ENCODE measurements around the gene EPHA7.

Gene EPHA7

GRCh38 chr6:93325761-93326160 is 93.6 kb downstream of the EPHA7 start:
- DNase-seq (ENCODE audit: low read depth, low spot score), result no peak

DNA sequence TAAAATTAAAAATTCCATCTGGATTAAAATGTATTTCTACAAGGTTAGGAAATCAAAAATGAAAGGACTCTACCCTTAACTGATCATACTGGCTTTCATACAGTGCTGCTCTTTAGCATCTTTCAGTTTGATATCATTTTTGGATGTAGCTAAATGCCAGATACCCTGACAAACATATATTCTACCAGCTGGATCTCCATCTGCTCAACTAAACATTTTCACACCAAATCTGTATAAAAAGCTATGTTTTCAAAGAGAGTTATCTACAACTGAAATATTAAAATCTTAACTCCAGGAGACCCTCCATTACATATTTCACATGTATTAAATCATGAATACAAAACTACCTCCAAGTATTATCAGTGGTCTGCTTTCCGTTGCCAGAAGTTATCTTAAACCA is 95.7 kb downstream of the EPHA7 start:
- DNase-seq (ENCODE audit: low read depth, low spot score), result no peak

GRCh38 chr6:93322651-93323050 is 96.7 kb downstream of the EPHA7 start:
- no peak for DNase-seq (ENCODE audit: low read depth, low spot score)

DNA sequence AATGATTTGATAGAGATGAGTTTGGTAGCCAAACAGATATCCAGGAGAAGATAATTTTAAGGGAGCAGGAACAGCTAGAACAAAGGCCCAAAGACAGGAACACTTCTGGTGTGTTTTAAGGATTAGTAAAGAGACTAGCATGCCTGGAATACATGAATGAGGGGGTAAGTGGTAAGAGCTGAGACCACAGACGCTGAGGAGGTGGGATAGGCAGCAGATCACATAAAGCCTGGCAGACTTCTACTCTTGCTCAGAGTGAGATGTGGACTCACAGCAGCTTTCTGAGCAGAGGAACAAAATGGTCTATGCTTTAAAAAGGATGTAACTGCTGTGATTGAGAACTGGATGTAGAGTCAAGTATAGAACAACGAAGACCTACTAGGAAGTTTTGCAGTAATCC is 100.1 kb downstream of the EPHA7 start:
- DNase-seq (ENCODE audit: low read depth, low spot score), result no peak

DNA sequence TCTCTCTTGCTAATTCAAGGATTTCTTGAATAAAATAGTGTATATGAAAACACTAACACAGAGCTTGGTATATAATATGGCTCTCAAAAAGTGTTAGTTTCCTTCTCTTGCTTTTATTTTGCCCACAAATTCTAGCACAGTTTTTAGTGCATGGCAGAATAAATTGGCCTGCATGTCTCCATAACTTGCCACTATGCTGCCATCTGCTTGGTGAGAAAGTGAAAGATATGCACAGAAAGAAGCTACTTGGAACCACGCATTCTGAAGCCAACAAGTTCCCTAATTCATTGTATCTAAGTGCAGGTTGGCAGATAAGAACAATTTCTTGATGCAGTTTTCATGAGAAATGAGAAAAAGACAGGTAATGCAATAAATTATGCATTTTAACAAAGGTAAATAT is 101.2 kb downstream of the EPHA7 start:
- no peak for DNase-seq (ENCODE audit: low read depth, low spot score)

- no peak for DNase-seq (ENCODE audit: low read depth, low spot score)
Measured at GRCh38 chr6:93317592-93317991, 101.8 kb downstream of the EPHA7 start.

DNA sequence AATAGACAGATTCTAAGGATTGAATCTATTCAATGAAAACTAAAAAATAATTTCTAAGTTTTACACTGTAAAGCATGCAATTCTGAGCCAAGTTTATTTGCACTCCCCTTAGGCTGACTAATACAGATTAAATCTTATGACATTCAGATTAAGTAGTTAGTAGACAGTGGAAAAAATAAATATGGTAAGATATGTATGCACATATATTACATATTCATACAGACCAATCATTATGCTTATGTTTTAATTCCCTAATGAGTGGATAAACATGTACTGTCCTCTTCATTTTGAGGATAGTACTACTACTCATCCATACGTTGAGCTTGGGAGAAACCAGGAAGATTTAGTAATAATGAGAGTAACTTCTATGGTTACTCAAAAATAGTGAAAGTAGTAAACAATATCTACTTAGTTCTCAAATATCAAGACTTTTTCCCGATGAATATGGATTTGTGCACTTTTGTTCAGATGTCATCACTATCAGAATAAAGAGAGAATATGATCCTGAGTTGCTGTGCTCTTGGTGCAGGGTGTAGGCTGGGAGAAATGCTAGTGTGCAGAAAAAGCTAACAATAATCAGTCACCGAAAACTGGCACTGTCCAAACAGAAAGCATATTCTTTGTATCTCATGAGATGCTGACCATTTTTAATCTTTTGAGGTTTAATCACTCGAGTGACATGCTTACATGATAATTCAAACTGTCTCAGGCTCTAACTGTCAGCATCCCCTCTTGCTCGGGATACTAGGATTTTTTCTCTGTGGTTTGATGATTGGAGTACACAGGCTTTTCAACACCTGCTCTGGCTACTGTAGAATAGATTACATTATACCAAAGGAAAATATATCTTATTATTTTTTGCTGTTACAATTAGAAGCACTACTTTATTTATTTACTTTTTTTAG is 111.6 kb downstream of the EPHA7 start:
- DNase-seq (ENCODE audit: low read depth, low spot score), result no peak

DNA sequence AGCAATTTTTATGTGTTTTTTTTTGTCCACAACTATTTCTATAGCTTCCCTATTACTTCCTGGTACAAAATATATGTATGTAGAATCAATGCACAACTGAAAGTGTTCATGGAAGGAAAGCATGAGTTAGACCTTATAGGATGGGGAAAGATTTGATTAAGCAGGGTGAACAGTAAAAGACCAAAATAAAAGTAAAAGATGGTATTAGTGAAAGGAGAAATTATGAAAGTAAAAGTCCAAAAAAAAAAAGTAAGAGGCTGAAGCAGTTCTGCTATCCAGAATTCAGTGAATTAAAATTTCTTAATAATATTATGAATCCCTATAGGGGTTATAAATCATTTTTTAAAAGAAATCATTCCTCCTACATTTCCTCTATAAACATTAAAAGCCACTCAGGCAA is 114.3 kb downstream of the EPHA7 start:
- no peak for DNase-seq (ENCODE audit: low read depth, low spot score)

DNA sequence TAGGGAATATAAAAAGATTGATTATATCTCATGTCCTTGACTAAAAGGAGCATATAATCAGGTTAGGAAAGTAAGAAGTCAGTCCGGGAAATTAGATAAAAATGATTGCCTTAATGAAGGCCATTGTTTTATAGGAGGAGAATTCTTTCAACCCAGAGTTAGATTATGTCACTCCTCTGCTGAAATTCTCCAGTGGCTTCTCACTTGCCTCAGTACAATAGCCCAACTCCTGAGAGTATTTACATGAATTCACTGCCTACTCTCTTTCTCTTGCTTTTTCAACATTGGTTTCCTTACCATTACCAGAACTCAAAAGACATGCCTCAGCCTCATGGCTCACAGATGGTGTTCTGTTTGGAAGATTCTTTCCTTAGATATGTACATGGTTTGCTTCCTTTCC is 114.9 kb downstream of the EPHA7 start:
- no peak for DNase-seq (ENCODE audit: low read depth, low spot score)

DNA sequence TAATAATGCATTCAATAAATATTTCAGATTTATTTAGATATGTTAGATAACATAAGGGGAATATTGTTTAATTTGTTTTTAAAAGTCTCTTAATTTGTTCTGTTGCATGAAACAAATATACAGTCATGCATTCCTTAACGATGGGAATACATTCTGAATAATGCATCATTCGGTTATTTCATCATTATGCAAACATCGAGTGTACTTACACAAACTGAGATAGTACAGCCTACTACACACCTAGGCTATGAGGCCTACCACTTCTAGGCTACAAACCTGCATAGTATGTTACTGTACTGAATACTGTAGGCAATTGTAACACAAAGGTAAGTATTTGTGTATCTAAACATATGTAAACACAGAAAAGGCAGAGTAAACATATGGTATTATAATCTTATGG is 118.7 kb downstream of the EPHA7 start:
- no peak for DNase-seq (ENCODE audit: low read depth, low spot score)

GRCh38 chr6:93299622-93300021 is 119.7 kb downstream of the EPHA7 start:
- no peak for DNase-seq (ENCODE audit: low read depth, low spot score)

DNA sequence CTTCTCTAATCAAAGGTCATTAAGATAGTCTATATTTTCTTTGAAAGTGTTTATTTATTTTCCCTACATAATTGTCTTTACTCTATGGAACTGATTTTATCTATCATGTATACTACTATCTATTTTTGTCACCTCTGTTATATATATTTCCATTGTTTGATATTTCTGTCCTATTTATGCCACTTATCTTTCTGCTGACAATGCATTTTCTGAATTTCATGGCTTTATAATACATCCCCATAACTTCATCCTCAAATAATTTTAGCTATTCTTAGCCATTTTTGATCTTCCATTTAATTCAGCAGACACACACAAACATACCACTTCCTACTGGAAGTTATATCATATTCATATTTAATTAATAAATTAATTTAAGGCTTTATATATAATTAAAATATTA is 123.7 kb downstream of the EPHA7 start:
- no peak for DNase-seq (ENCODE audit: low read depth, low spot score)

DNA sequence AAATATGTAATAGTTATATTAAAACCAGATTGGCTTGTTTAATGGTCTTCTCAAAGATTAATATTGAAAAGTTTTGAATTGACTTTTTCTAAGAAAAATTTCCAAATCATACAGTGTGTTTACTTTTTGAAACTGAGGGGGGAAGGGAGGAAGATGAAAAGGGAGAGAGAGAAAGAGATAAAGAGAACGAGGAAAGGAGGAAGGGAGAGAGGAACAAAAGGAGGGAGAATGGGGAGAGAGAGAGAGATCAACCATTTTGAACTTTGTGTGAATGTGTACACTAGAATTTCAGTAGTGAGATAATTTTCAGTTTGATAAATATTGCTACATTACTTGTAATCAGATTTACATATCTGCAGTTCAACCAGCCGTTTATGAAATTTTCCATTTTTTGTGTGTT is 124.5 kb downstream of the EPHA7 start:
- DNase-seq (ENCODE audit: low read depth, low spot score), result no peak

GRCh38 chr6:93293872-93294271 is 125.5 kb downstream of the EPHA7 start:
- DNase-seq (ENCODE audit: low read depth, low spot score), result no peak

DNA sequence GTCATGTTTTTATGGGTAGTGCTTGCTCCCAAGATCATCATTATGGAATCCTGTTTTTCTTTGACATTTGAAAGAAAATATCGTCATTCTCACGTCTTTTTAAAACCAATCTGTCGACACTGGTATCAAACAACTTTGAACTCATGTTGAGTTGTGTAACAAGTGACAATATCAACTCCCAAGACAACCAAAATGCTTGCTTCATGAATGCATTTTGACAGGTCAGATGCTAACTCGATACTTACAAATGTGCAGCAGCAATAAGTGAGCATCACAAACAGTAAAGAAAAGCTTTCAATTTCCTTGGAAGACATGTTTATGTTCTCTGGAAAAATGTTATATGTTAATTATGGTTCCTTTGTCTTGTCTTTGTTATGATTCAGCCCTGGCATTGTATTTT is 125.9 kb downstream of the EPHA7 start:
- DNase-seq (ENCODE audit: low read depth, low spot score), result no peak

GRCh38 chr6:93282521-93283031 is 136.8 kb downstream of the EPHA7 start:
- no peak for DNase-seq (ENCODE audit: low read depth, low spot score)

GRCh38 chr6:93278241-93278640 is 141.1 kb downstream of the EPHA7 start:
- DNase-seq (ENCODE audit: low read depth, low spot score), result no peak

DNA sequence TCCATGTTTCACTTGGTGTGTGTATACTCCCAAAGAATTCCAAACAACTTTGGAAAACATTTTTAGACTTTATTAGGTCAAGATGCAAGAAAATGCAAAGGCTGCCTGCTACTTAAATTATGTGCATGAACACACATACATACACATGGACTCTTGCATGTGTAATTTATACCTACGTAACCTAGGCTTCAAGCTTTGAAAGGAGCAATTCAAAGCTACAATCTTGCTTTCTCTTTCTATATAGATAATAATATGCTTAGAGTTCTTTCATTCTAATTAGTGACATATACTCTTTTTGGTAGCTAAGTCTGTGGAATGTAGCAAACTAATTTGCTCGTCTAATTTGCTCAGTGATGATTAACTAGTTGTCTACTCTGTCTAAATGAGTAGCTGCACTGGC is 146.5 kb downstream of the EPHA7 start:
- DNase-seq (ENCODE audit: low read depth, low spot score), result no peak

DNA sequence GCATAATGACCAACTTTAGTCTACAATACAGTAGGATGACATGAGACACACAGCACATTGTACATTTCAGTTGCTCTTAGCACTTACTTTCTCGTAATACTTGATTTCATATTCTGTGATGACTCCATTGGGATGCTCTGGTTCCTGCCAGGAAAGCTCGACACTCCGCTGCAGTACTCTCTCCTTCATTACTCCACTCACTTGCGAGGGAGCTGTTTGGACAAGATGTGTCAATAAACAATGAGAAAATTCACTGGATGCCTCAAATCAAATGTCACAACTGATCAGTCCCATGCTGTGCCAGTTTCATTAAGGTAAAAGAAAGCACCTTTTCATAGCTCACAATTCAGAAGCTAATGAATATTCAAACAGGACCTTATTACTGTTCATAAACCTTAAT is 147.1 kb downstream of the EPHA7 start:
- DNase-seq (ENCODE audit: low read depth, low spot score), result peak; percentile 0

DNA sequence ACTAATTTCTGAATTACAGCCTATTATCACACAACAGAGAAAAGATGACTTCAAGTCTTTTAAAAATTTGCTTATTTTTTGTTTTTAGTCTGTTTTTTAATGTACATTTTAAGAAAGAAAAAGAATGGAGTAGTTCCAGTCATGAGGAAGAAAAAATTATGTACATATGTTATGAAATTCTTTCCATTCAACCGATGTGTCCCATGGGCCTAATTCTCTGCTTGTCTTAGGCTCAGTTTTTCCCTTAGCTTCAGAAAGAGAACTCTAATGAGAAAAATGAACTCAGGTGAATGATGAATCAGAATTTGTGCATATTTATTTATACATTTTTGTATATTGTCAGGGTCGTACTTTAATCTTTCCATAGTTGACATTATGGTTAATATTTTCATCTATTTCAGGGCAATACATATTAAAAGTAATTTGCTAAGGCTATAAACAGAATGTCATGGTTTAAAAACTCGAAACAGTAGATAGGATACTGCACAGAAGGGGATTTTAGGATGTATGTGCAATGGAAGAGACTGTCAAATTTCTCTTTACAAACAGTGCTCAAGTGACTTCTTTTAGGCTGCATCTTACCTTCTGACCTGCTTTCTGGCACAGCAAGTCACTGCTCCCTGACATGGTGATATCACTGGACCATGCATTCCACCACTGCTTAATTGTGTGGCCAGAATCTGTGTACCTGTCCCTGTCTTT is 153.1 kb downstream of the EPHA7 start:
- DNase-seq (ENCODE audit: low read depth, low spot score), result no peak

- DNase-seq (ENCODE audit: low read depth, low spot score), result no peak
Measured at GRCh38 chr6:93260881-93261280, 158.5 kb downstream of the EPHA7 start.

DNA sequence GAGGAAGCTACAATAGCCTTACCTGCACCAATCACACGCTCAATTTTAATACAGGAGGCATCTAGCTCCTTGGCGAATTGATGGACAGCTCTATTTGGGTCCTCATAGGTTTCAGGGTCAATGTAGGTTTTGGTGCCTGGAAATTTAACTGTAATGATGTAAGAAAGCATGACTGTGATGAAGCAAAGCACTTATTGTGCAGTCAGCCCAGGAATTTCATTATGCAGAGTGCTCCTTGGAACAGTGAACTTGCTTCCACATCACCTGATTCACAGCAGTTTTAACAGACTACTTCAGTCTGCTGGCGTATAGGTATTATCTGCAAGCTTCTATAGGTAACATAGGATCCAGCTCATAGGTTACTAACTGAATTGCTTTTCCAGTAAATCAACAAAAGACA is 160.0 kb downstream of the EPHA7 start:
- DNase-seq (ENCODE audit: low read depth, low spot score), result no peak

DNA sequence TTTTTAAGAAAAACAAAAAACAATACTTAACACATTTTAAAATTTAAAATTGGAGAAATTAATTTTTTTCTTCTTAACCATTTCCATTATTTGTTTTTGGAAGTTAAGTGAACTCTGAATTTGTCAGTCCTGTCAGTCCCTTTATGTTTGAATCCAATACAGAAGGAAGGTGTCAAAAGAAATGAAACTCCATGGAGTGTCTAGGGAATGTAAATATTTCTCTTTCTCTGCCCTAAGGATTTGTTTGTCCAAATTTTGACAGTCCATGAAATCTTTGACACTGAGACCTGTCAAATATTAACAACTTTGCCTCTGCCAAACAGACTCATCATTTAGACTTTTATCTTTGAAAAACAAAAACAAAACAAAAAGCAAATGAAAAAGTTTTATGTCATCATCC is 166.4 kb downstream of the EPHA7 start:
- no peak for DNase-seq (ENCODE audit: low read depth, low spot score)

Data from astrocyte of the hippocampus (primary cell).